Cardiac ventricle fibroblast (primary cell): ENCODE data around the gene ATRIP. TPM values are rescaled to one million over a fixed set of nuclear protein-coding genes. Genes with fewer than 3 reads are reported as not detected.

Experiments used
- total RNA-seq: library from RNA; depleted of rRNA; stranded (reverse); fragments of >200 nt; gene quantifications from 2 replicates; pipeline ENCODE4 v1.2.3, GENCODE V29; 2015

The ATRIP gene
- total RNA-seq, result 4.7 and 5.3 TPM in 2 replicates

GRCh38 chr3:48446425-48447193, at the start of gene ATRIP:
Gene ATRIP (plus strand): TSS chr3:48446737. CDS start chr3:48446846, 109 bp downstream.

GRCh38 chr3:48429960-48430707, 16.4 kb upstream of the ATRIP start, which contains the start of gene PLXNB1:
Gene PLXNB1 (minus strand): TSS chr3:48430086. CDS start chr3:48424611, 5,475 bp downstream.

DNA sequence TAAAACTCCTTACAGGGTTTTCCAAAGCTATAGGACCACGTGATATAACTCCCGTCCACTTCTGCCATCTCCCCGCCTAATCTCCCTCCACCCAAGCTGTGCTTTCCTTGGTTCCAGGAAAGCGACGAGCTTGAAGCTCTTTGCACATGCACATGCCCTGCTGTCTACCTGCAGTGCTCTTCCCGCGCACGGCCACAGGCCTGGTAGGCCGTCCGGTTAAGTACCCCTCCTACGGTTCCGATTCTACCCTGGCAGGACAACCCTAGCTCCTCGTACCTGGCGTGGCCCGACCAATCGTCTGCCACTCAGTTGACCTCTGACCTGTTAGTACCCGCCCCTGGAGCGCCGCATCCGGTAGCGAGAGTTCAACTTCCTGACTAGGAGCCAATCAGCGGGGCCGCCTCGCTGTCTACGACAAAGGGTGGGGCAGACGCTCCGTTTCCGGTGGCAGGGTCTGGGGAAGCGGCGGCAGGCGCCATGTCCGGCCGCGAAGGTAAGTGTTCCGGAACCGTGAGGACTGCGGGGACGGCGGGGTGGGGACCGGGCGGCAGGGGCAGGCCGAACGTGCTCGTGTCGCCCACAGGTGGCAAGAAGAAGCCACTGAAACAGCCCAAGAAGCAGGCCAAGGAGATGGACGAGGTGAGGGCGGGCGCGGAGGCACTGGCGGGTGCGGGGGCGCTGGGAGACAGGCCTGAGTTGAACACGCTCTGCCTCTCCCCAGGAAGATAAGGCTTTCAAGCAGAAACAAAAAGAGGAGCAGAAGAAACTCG, 6.5 kb upstream of the ATRIP start, which contains the start of the genes CCDC51 and TMA7:
Gene CCDC51, minus strand, starts transcription at position 300 of the 770 bp plus-strand sequence. CDS start 4,991 bp downstream, outside the sequence.
Gene TMA7, plus strand, starts transcription at position 438 of the 770 bp plus-strand sequence. Its CDS starts 40 bp downstream, at position 478.

DNA sequence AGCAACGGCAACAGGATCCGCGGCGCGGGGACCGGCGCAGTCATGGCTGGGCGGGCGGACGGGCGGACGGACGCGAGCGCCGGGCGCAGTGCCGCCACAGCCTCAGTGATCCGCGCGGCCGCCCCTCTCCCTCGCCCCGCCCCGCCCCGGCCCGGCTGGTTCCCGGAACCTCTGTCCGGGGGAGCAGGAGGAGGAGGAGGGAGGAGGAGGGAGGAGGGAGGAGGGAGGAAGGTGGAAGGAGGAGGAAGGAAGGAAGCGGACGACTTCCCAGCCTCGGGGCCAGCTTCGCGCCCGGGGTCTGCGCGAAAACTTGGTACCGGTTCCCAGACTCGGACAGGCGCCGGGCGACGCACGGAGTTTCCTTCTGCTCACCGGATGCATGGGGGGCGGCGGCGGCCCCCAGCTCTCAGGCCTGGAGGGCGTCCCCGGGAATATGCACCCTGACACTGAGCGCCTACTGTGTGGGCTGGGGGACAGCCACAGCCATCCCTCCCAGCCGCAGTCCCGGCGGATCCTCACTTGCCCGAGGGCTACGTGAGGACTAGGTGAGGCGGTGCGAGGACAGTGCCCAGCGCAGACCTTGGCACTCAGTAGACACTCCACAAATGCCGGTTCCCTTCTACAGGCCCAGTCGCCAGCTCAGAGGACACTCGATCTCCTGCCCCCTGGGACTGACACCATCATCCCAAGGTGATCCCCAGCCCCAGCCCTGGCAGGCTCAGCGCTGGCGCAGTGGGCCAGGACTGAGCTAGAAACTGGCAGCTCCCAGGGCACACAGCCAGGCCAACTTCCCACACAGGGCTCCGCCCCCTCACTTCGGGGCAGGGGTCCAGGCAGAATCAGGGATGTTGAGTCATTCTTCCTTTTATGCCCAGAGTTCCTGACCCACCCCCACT, 57.8 kb downstream of the ATRIP start, which contains the start of gene SHISA5:
Gene SHISA5, minus strand, starts transcription at position 124 of the 896 bp plus-strand sequence. Its CDS starts 80 bp downstream, at position 44.

Other genes with a start within 250 kb of the ATRIP start
- gene CAMP, start 223.2 kb upstream of the ATRIP start, total RNA-seq, result not detected in 2 replicates
- gene ZNF589, start 205.6 kb upstream of the ATRIP start, total RNA-seq, result 1.8 and 3.4 TPM in 2 replicates
- 9.5 and 28.0 TPM in 2 replicates for gene NME6, start 145.4 kb upstream of the ATRIP start, total RNA-seq
- gene SPINK8, start 113.1 kb upstream of the ATRIP start, total RNA-seq, result not detected in 2 replicates
- not detected in 2 replicates for gene FBXW12, start 74.5 kb upstream of the ATRIP start, total RNA-seq
- 10.9 and 12.4 TPM in 2 replicates for gene PLXNB1, start 16.7 kb upstream of the ATRIP start, total RNA-seq
- 15.8 and 17.2 TPM in 2 replicates for gene CCDC51, start 6.6 kb upstream of the ATRIP start, total RNA-seq
- 298 and 375 TPM in 2 replicates for gene TMA7, start 6.5 kb upstream of the ATRIP start, total RNA-seq
- gene SHISA5, start 57.4 kb downstream of the ATRIP start, total RNA-seq, result 119 and 121 TPM in 2 replicates
- 12.0 and 14.8 TPM in 2 replicates for gene PFKFB4, start 110.1 kb downstream of the ATRIP start, total RNA-seq
- gene UCN2, start 117.0 kb downstream of the ATRIP start, total RNA-seq, result 0.31 and 0.64 TPM in 2 replicates
- 9.5 and 13.6 TPM in 2 replicates for gene COL7A1, start 148.6 kb downstream of the ATRIP start, total RNA-seq
- gene UQCRC1, start 162.9 kb downstream of the ATRIP start, total RNA-seq, result 130 and 150 TPM in 2 replicates
- gene TMEM89, start 175.0 kb downstream of the ATRIP start, total RNA-seq, result not detected in 2 replicates
- gene SLC26A6, start 188.7 kb downstream of the ATRIP start, total RNA-seq, result 17.7 and 19.2 TPM in 2 replicates
- 1.5 and 2.2 TPM in 2 replicates for gene CELSR3, start 216.1 kb downstream of the ATRIP start, total RNA-seq
- 21.4 and 28.5 TPM in 2 replicates for gene NCKIPSD, start 239.2 kb downstream of the ATRIP start, total RNA-seq